Testis (tissue), 3 donors: ENCODE data around the gene C11orf21. TPM values are rescaled to one million over a fixed set of nuclear protein-coding genes. Genes with fewer than 3 reads are reported as not detected.

Experiments used
- DNase-seq: peaks from one replicate; pipeline ENCODE4 v3.0.0-alpha.2; 2019
- H3K27ac ChIP-seq, 2 donors: fragments of 200-600 bp; sonication (generic); one replicate each; pipeline ENCODE4 v1.5.1; 2019
- H3K27me3 ChIP-seq: fragments of 200-600 bp; sonication (generic); one replicate; pipeline ENCODE4 v1.5.1; 2019
- H3K36me3 ChIP-seq: fragments of 200-600 bp; sonication (generic); one replicate; pipeline ENCODE4 v1.5.1; 2017; ENCODE audit warnings: low read depth; ENCODE audit errors: missing control alignments
- H3K4me1 ChIP-seq: fragments of 200-600 bp; sonication (generic); one replicate; pipeline ENCODE4 v1.5.1; 2019
- H3K4me3 ChIP-seq, 2 donors: fragments of 200-600 bp; sonication (generic); one replicate each; pipeline ENCODE4 v1.5.1; 2017 to 2019
- H3K9me3 ChIP-seq: fragments of 200-600 bp; sonication (generic); one replicate; pipeline ENCODE4 v1.5.1; 2017
- POLR2A ChIP-seq: fragments of 450-650 bp; IDR thresholded peaks from one replicate; pipeline ENCODE4 v1.6.1; 2017; ENCODE audit warnings: antibody characterized with exemption, mild to moderate bottlenecking, moderate library complexity
- WGBS, 2 donors: methylation state at CpG; one replicate each; pipeline ENCODE4 v1.1.5; 2018; 5-methylcytosine and 5-hydroxymethylcytosine counted together
- intact Hi-C: fragments of 100-400 bp; cut with DNase I; formaldehyde crosslinking; loops from one replicate; pipeline ENCODE4 v1.15.1; 2023; ENCODE audit warnings: low total_unique reads
- polyA plus RNA-seq: library from polyadenylated mRNA; stranded (reverse); fragments of 350-450 nt; fragmentation: Illumina TruSeq; extraction: RNeasy Lipid Tissue Mini Kit (QIAGEN cat#74804); gene quantifications from one replicate; pipeline ENCODE4 v1.2.3, GENCODE V29; 2014; ENCODE audit warnings: low read depth, low replicate concordance; ENCODE audit not compliant: insufficient read depth
- total RNA-seq, 2 donors: library from RNA; depleted of rRNA; stranded (reverse); fragments of >200 nt; gene quantifications; one replicate each; pipeline ENCODE4 v1.2.3, GENCODE V29; 2016
- TF ChIP-seq, protein P1 (sequence below), 3 experiments: fragments of 450-650 bp in 2 of 3; fragments of 200-600 bp in 1 of 3; sonication (generic) in 1 of 3; IDR thresholded peaks; one replicate each; pipeline ENCODE4 v1.5.1; 2016 to 2019; ENCODE audit warnings: antibody characterized with exemption in 3 of 3, mild to moderate bottlenecking in 2 of 3, moderate library complexity in 1 of 3

Gene C11orf21
- total and polyA plus RNA-seq, 3 donors from 2014 or later = 0.12 to 0.88 (median 0.47) TPM

DNA sequence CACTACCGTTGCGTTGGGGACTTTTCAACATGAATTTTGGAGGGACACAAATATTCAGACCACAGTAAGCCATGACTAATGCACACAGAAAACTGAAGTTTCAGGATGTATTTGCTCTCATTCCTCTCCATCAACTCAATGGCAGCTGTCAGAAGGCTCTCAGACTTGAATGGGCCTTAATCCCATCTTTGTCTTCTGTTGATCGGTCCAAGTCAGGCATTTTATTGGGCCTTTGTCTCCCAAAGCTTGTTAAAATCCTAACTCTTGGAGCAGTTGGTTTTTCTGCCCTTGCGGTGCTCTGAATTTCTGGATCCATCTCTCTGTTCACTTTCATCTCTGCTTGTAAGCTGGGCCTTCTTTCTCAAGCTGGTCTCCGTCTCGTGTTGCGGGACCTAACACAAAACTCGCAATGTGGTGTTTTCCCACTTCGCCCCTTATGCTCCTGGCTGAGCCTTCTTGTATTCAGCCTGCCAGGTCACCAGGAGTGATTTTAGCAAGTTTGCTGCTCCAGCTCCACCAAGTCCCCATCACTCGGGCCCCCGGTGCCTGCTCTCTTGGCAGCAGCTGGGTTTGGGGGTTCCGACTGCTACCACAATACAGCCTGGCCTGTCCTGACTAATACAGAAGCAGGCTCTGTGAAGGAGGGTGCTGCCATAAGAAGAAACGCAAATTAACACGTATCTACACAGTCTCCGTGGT, 27.1 kb upstream of the C11orf21 start:
- no peaks in the 10 kb centered on the region for H3K36me3 ChIP-seq
- TF ChIP-seq POLR2A = no peak
- TF ChIP-seq, protein P1, sequence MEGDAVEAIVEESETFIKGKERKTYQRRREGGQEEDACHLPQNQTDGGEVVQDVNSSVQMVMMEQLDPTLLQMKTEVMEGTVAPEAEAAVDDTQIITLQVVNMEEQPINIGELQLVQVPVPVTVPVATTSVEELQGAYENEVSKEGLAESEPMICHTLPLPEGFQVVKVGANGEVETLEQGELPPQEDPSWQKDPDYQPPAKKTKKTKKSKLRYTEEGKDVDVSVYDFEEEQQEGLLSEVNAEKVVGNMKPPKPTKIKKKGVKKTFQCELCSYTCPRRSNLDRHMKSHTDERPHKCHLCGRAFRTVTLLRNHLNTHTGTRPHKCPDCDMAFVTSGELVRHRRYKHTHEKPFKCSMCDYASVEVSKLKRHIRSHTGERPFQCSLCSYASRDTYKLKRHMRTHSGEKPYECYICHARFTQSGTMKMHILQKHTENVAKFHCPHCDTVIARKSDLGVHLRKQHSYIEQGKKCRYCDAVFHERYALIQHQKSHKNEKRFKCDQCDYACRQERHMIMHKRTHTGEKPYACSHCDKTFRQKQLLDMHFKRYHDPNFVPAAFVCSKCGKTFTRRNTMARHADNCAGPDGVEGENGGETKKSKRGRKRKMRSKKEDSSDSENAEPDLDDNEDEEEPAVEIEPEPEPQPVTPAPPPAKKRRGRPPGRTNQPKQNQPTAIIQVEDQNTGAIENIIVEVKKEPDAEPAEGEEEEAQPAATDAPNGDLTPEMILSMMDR (IDR thresholded peaks at IDR 0.05) = no peak
- H3K9me3 ChIP-seq = no peaks in the 10 kb centered on the region
- H3K27ac ChIP-seq = no peak overlapping the region
- intact Hi-C loops = no loop called here
- no peaks in the 10 kb centered on the region for H3K27me3 ChIP-seq
- H3K4me1 ChIP-seq = no peaks in the 10 kb centered on the region
- WGBS, 2 donors = 94 to 97% methylated on average over 15 of the region's 15 CpGs
- H3K4me3 ChIP-seq = no peak overlapping the region
- DNase-seq = no peak

DNA sequence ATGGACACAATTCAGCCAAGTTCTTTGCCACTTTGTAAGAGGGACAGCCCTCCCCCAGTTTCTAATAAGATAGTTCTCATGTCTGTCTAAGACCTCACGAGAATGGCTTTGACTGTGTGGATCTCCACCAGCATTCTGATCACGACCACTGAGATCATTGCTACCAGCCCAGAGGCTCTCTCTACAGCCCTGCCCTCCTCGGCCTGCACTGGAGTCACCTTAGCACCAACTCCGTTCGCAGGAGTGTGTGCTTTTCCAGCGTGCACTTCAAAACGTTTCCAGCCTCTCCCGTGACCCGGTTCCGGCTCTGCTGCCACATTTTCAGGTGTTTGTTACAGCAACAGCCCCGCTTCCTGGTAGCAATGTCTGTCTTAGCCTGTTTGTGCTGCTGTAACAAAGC, 26.3 kb upstream of the C11orf21 start:
- Histone ChIP-seq H3K36me3 (no peaks in the 10 kb centered on the region), H3K27ac (no peak overlapping the region), H3K4me3 (no peak overlapping the region), H3K27me3 (no peaks in the 10 kb centered on the region), H3K9me3 (no peaks in the 10 kb centered on the region), H3K4me1 (no peaks in the 10 kb centered on the region)
- no peak for TF ChIP-seq POLR2A
- TF ChIP-seq, protein P1 (IDR thresholded peaks at IDR 0.05) = no peak
- intact Hi-C loops = no loop called here
- no peak for DNase-seq
- 89 to 92% methylated on average over 11 of the region's 11 CpGs for WGBS, 2 donors

DNA sequence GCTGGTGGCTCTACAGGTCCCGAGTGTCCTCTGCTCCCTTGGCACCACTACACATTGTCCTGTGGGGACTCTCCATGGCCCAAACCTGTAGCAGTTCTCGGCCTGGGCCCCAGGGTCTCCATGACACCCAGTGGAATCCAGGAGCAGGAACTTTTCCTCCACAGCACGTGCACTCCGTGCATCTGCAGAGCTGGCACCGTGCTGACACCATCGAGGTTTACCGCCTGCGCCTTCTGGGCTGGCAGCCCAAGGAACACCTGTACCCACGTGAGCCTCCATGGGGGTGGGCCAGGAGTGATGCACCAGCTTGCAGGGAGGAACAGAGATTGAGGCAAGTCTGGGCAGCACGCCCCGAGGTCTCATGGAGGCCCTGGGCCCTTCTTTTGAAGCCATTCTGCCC, 25.3 kb upstream of the C11orf21 start:
- WGBS, 2 donors = 92 to 97% methylated on average over 3 to 9 of the region's 11 CpGs
- DNase-seq = no peak
- H3K36me3 ChIP-seq = no peaks in the 10 kb centered on the region
- no peak overlapping the region for H3K27ac ChIP-seq
- H3K4me3 ChIP-seq = no peak overlapping the region
- no peaks in the 10 kb centered on the region for H3K9me3 ChIP-seq
- intact Hi-C loops = no loop called here
- no peaks in the 10 kb centered on the region for H3K27me3 ChIP-seq
- TF ChIP-seq, protein P1 (IDR thresholded peaks at IDR 0.05) = no peak
- no peak for TF ChIP-seq POLR2A
- H3K4me1 ChIP-seq = no peaks in the 10 kb centered on the region

DNA sequence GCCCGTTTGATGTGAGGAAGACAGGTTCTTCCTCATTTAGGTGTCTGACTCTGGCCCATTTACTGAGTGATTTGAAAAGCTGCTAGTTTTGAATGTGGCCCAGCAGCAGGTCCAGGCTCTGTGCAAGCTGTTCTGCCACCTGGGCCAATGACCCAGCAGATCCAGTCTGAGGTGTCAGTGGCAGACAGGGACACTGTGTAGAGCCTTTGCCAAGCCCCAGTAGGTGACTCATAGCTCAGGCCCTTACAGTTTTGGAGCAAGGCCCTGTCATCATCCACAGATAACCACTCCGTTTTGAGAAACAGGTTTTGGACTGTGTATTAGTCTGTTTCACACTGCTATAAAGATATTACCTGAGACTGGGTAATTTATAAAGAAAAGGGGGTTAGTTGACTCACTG, 24.0 kb upstream of the C11orf21 start:
- no peaks in the 10 kb centered on the region for H3K4me1 ChIP-seq
- H3K27me3 ChIP-seq = no peaks in the 10 kb centered on the region
- DNase-seq = no peak
- H3K36me3 ChIP-seq = no peaks in the 10 kb centered on the region
- 63 to 87% methylated on average over 2 of the region's 2 CpGs for WGBS, 2 donors
- intact Hi-C loops = no loop called here
- H3K4me3 ChIP-seq = no peak overlapping the region
- no peaks in the 10 kb centered on the region for H3K9me3 ChIP-seq
- TF ChIP-seq, protein P1 (IDR thresholded peaks at IDR 0.05) = no peak
- TF ChIP-seq POLR2A = no peak
- H3K27ac ChIP-seq = no peak overlapping the region

DNA sequence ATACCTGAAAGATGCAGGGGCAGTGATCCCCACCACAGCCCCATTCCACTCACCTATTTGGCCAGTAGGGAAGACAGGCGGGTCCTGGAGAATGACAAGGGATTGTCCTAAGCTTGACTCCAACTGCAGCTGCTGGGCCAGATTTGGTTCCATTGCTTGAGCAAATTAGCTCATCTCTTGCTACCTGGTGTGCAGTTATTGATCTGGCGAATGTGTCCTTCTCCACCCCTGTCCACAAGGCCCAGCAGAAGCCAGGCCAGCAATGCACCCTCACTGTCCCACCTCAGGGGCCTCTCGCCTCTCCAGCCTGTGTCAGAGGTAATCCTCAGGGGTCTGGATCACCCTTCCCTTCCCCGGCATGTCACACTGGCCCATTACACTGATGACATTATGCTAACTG, 23.4 kb upstream of the C11orf21 start:
- DNase-seq = no peak
- no peak for TF ChIP-seq POLR2A
- TF ChIP-seq, protein P1 (IDR thresholded peaks at IDR 0.05) = no peak
- intact Hi-C loops = no loop called here

More for the DNA sequence above, 23.4 kb upstream of the C11orf21 start:
- 93 to 94% methylated on average over 4 of the region's 4 CpGs for whole genome bisulfite sequencing, 2 donors
- no peak overlapping the region for H3K27ac ChIP-seq
- no peaks in the 10 kb centered on the region for H3K36me3 ChIP-seq
- no peak overlapping the region for H3K4me3 ChIP-seq
- no peaks in the 10 kb centered on the region for H3K9me3 ChIP-seq
- no peaks in the 10 kb centered on the region for H3K4me1 ChIP-seq
- H3K27me3 ChIP-seq = no peaks in the 10 kb centered on the region
